GM23248 (cell line): ENCODE measurements around the gene ASB16.

Experiments used
- EZH2 ChIP-seq: fragments of 200-600 bp; sonication (generic); IDR thresholded peaks from 2 replicates; pipeline ENCODE4 v1.6.1; 2018; ENCODE audit warnings: antibody characterized with exemption, mild to moderate bottlenecking; ENCODE audit not compliant: insufficient read depth, poor library complexity, severe bottlenecking
- EZH2phosphoT487 ChIP-seq: fragments of 200-600 bp; sonication (generic); IDR thresholded peaks from 2 replicates; pipeline ENCODE4 v1.6.1; 2018; ENCODE audit warnings: antibody characterized with exemption, moderate library complexity, mild to moderate bottlenecking, low read depth; ENCODE audit not compliant: insufficient read depth

GRCh38 chr17:44183024-44183423, 12.5 kb downstream of the ASB16 start:
- TF ChIP-seq EZH2 = no peak
- TF ChIP-seq EZH2phosphoT487 = no peak
